ENCODE results near the gene C19orf67.
"Not testable (repeated sequence)": the region's sequence is repeated elsewhere in the genome, so short reads cannot be mapped to it uniquely, and the experiment has no call there.

Gene C19orf67

GRCh38 chr19:14054099-14054498 lies 31.5 kb downstream of the C19orf67 start:
- Histone ChIP-seq H3K9ac (ENCODE audit: low read length) (no peak overlapping the region), H3K9me3 (ENCODE audit: control insufficient read depth, insufficient read depth, low read depth, low read length) (no peaks in the 10 kb centered on the region), H3K36me3 (ENCODE audit: control insufficient read depth, insufficient read depth, low read length) (peaks cover 10% of the 10 kb centered on the region), H3K4me1 (ENCODE audit: control insufficient read depth, insufficient read depth, low read length) (peaks cover 5% of the 10 kb centered on the region; the same call in 1 of the 2 replicates), H3K27ac (ENCODE audit: low read depth, low read length) (no peak overlapping the region), H3K27me3 (ENCODE audit: control insufficient read depth, insufficient read depth, low read length) (peaks cover 12% of the 10 kb centered on the region), H3K4me3 (ENCODE audit: low read depth, low read length) (no peak overlapping the region)

GRCh38 chr19:14053500-14053899 lies 32.1 kb downstream of the C19orf67 start:
- Histone ChIP-seq H3K27me3 (ENCODE audit: control insufficient read depth, insufficient read depth, low read length) (peaks cover 7% of the 10 kb centered on the region), H3K4me1 (ENCODE audit: control insufficient read depth, insufficient read depth, low read length) (peaks cover 5% of the 10 kb centered on the region; the same call in 1 of the 2 replicates), H3K4me3 (ENCODE audit: low read depth, low read length) (no peak overlapping the region), H3K9ac (ENCODE audit: low read length) (no peak overlapping the region), H3K36me3 (ENCODE audit: control insufficient read depth, insufficient read depth, low read length) (peaks cover 10% of the 10 kb centered on the region), H3K27ac (ENCODE audit: low read depth, low read length) (no peak overlapping the region), H3K9me3 (ENCODE audit: control insufficient read depth, insufficient read depth, low read depth, low read length) (no peaks in the 10 kb centered on the region)

GRCh38 chr19:14053032-14053431 lies 32.6 kb downstream of the C19orf67 start:
- no peak overlapping the region for H3K4me3 ChIP-seq (ENCODE audit: low read depth, low read length)
- peaks cover 2% of the 10 kb centered on the region; the same call in 1 of the 2 replicates for H3K27me3 ChIP-seq (ENCODE audit: control insufficient read depth, insufficient read depth, low read length)
- peaks cover 10% of the 10 kb centered on the region for H3K36me3 ChIP-seq (ENCODE audit: control insufficient read depth, insufficient read depth, low read length)
- no peaks in the 10 kb centered on the region for H3K9me3 ChIP-seq (ENCODE audit: control insufficient read depth, insufficient read depth, low read depth, low read length)
- H3K4me1 ChIP-seq (ENCODE audit: control insufficient read depth, insufficient read depth, low read length), result peaks cover 4% of the 10 kb centered on the region; the same call in 1 of the 2 replicates
- H3K27ac ChIP-seq (ENCODE audit: low read depth, low read length), result no peak overlapping the region
- H3K9ac ChIP-seq (ENCODE audit: low read length), result no peak overlapping the region

DNA sequence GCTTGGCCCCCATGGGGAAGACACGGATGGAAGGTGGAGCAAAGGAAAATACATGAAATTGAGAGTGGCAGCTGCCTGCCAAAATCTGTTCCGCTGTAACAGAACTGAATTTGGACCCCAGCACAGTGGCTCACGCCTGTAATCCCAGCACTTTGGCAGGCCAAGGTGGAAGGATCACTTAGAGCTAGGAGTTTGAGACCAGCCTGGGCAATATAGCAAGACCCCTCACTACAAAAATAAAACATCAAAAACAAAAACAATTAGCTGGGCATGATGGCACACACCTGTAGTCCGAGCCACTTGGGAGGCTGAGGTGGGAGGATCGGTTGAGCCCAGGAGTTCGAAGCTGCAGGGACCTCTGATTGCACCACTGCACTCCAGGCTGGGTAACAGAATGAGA lies 33.1 kb downstream of the C19orf67 start:
- peaks cover 10% of the 10 kb centered on the region for H3K36me3 ChIP-seq (ENCODE audit: control insufficient read depth, insufficient read depth, low read length)
- H3K9ac ChIP-seq (ENCODE audit: low read length), result no peak overlapping the region
- no peaks in the 10 kb centered on the region for H3K9me3 ChIP-seq (ENCODE audit: control insufficient read depth, insufficient read depth, low read depth, low read length)
- no peak overlapping the region for H3K4me3 ChIP-seq (ENCODE audit: low read depth, low read length)
- peaks cover 3% of the 10 kb centered on the region; the same call in 1 of the 2 replicates for H3K4me1 ChIP-seq (ENCODE audit: control insufficient read depth, insufficient read depth, low read length)
- no peak overlapping the region for H3K27ac ChIP-seq (ENCODE audit: low read depth, low read length)
- no peaks in the 10 kb centered on the region for H3K27me3 ChIP-seq (ENCODE audit: control insufficient read depth, insufficient read depth, low read length)

DNA sequence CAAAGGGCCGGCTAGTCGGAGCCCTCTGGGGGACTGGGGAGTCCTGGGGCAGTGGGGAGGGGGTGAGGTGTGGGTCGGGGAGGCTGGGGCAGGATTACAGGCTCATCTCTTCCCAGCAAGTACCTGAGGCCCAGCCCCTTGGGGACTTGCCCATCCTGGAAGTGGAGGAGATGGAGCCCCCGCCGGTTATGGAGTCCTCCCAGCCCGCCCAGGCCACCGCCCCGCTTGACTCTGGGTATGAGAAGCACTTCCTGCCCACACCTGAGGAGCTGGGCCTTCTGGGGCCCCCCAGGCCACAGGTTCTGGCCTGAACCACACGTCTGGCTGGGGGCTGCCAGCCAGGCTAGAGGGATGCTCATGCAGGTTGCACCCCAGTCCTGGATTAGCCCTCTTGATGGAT lies 33.6 kb downstream of the C19orf67 start:
- Histone ChIP-seq H3K9me3 (ENCODE audit: control insufficient read depth, insufficient read depth, low read depth, low read length) (no peaks in the 10 kb centered on the region), H3K27ac (ENCODE audit: low read depth, low read length) (no peak overlapping the region), H3K4me3 (ENCODE audit: low read depth, low read length) (no peak overlapping the region), H3K9ac (ENCODE audit: low read length) (no peak overlapping the region), H3K36me3 (ENCODE audit: control insufficient read depth, insufficient read depth, low read length) (peaks cover 10% of the 10 kb centered on the region), H3K27me3 (ENCODE audit: control insufficient read depth, insufficient read depth, low read length) (no peaks in the 10 kb centered on the region), H3K4me1 (ENCODE audit: control insufficient read depth, insufficient read depth, low read length) (peaks cover 3% of the 10 kb centered on the region; the same call in 1 of the 2 replicates)

GRCh38 chr19:14050961-14051360 lies 34.6 kb downstream of the C19orf67 start:
- H3K36me3 ChIP-seq (ENCODE audit: control insufficient read depth, insufficient read depth, low read length), result peaks cover 14% of the 10 kb centered on the region
- H3K4me1 ChIP-seq (ENCODE audit: control insufficient read depth, insufficient read depth, low read length); H3K9ac ChIP-seq (ENCODE audit: low read length); H3K9me3 ChIP-seq (ENCODE audit: control insufficient read depth, insufficient read depth, low read depth, low read length); H3K27me3 ChIP-seq (ENCODE audit: control insufficient read depth, insufficient read depth, low read length); H3K4me3 ChIP-seq (ENCODE audit: low read depth, low read length); H3K27ac ChIP-seq (ENCODE audit: low read depth, low read length): not testable (repeated sequence)

DNA sequence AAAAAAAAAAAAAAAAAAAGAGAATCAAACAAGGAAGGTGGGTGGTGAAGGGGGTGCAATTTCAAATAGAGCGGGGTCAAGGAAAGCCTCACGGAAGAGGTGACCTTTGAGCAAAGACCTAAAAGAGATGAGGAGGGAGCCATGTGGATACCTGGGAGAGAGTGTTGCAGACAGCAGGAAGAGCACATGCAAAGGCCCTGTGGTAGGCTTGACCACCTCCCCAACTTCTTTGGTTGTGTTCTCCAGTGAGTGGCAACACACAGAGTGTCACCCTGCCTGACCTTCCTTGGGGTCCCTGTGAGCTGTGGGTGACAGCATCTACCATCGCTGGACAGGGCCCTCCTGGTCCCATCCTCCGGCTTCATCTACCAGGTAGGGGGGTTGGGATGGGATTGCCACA lies 35.1 kb downstream of the C19orf67 start:
- no peak overlapping the region for H3K4me3 ChIP-seq (ENCODE audit: low read depth, low read length)
- peaks cover 3% of the 10 kb centered on the region; the same call in 1 of the 2 replicates for H3K4me1 ChIP-seq (ENCODE audit: control insufficient read depth, insufficient read depth, low read length)
- peaks cover 14% of the 10 kb centered on the region for H3K36me3 ChIP-seq (ENCODE audit: control insufficient read depth, insufficient read depth, low read length)
- no peak overlapping the region for H3K9ac ChIP-seq (ENCODE audit: low read length)
- no peak overlapping the region for H3K27ac ChIP-seq (ENCODE audit: low read depth, low read length)
- no peaks in the 10 kb centered on the region for H3K27me3 ChIP-seq (ENCODE audit: control insufficient read depth, insufficient read depth, low read length)
- no peaks in the 10 kb centered on the region for H3K9me3 ChIP-seq (ENCODE audit: control insufficient read depth, insufficient read depth, low read depth, low read length)

- no peaks in the 10 kb centered on the region for H3K9me3 ChIP-seq (ENCODE audit: control insufficient read depth, insufficient read depth, low read depth, low read length)
- H3K9ac ChIP-seq (ENCODE audit: low read length), result no peak overlapping the region
- H3K4me3 ChIP-seq (ENCODE audit: low read depth, low read length), result no peak overlapping the region
- H3K27me3 ChIP-seq (ENCODE audit: control insufficient read depth, insufficient read depth, low read length), result no peaks in the 10 kb centered on the region
- H3K36me3 ChIP-seq (ENCODE audit: control insufficient read depth, insufficient read depth, low read length), result peaks cover 14% of the 10 kb centered on the region
- no peak overlapping the region for H3K27ac ChIP-seq (ENCODE audit: low read depth, low read length)
- peaks cover 3% of the 10 kb centered on the region; the same call in 1 of the 2 replicates for H3K4me1 ChIP-seq (ENCODE audit: control insufficient read depth, insufficient read depth, low read length)
These were observed 37.0 kb downstream of the C19orf67 start for GRCh38 chr19:14048443-14049153.

- H3K36me3 ChIP-seq (ENCODE audit: control insufficient read depth, insufficient read depth, low read length); H3K9ac ChIP-seq (ENCODE audit: low read length); H3K4me3 ChIP-seq (ENCODE audit: low read depth, low read length); H3K4me1 ChIP-seq (ENCODE audit: control insufficient read depth, insufficient read depth, low read length); H3K27ac ChIP-seq (ENCODE audit: low read depth, low read length); H3K27me3 ChIP-seq (ENCODE audit: control insufficient read depth, insufficient read depth, low read length); H3K9me3 ChIP-seq (ENCODE audit: control insufficient read depth, insufficient read depth, low read depth, low read length): not testable (repeated sequence)
These were observed 37.7 kb downstream of the C19orf67 start for GRCh38 chr19:14047866-14048265.

GRCh38 chr19:14042659-14043608 lies 42.6 kb downstream of the C19orf67 start:
- H3K9me3 ChIP-seq (ENCODE audit: control insufficient read depth, insufficient read depth, low read depth, low read length); H3K9ac ChIP-seq (ENCODE audit: low read length): not testable (repeated sequence)
- peak overlapping the region; percentile 39; the same call in 1 of the 2 replicates for H3K27ac ChIP-seq (ENCODE audit: low read depth, low read length)

DNA sequence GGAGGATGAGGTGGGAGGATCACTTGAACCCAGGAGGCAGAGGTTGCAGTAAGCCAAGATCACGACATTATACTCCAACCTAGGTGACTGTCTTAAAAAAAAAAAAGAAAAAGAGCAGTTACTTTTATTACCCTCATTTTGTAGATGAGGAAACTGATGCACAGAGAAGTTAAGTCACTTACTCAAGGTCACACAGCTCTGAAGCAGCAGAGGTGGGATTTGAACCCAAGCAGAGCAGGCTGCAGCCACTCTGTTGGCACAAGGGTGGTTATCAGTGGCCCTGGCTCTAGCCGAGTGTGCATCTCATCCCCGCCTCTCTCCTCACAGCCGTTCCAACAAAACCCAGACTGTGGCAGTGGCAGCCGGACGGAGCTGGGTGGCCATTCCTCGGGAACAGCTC lies 46.4 kb downstream of the C19orf67 start:
- H3K27ac ChIP-seq (ENCODE audit: low read depth, low read length), result no peak overlapping the region
- H3K27me3 ChIP-seq (ENCODE audit: control insufficient read depth, insufficient read depth, low read length), result no peaks in the 10 kb centered on the region
- H3K4me1 ChIP-seq (ENCODE audit: control insufficient read depth, insufficient read depth, low read length), result peaks cover 5% of the 10 kb centered on the region; the same call in 1 of the 2 replicates
- H3K36me3 ChIP-seq (ENCODE audit: control insufficient read depth, insufficient read depth, low read length), result no peaks in the 10 kb centered on the region
- no peaks in the 10 kb centered on the region for H3K9me3 ChIP-seq (ENCODE audit: control insufficient read depth, insufficient read depth, low read depth, low read length)
- no peak overlapping the region for H3K4me3 ChIP-seq (ENCODE audit: low read depth, low read length)
- H3K9ac ChIP-seq (ENCODE audit: low read length), result no peak overlapping the region

More at GRCh38 chr19:14042659-14043608, 42.6 kb downstream of the C19orf67 start:
- H3K4me1 ChIP-seq (ENCODE audit: control insufficient read depth, insufficient read depth, low read length); H3K4me3 ChIP-seq (ENCODE audit: low read depth, low read length); H3K27me3 ChIP-seq (ENCODE audit: control insufficient read depth, insufficient read depth, low read length); H3K36me3 ChIP-seq (ENCODE audit: control insufficient read depth, insufficient read depth, low read length): not testable (repeated sequence)
